Tibial artery (tissue), 4 donors: ENCODE measurements around the gene SEPTIN8.
A peak's percentile ranks its signal among the peaks of the same experiment; 100 is the strongest.

Experiments
- DNase-seq, 2 donors: peaks; one replicate each; pipeline ENCODE4 v3.0.0-alpha.2; 2019
- H3K27ac ChIP-seq, 2 donors: fragments of 200-600 bp; sonication (generic) in 1 of 2; 1 replicate in 1 of 2; 2 replicates in 1 of 2; pipeline ENCODE4 v1.5.1; 2018 to 2019; ENCODE audit warnings: mild to moderate bottlenecking in 1 of 2
- H3K27me3 ChIP-seq, 2 donors: fragments of 200-600 bp; sonication (generic) in 1 of 2; one replicate each; pipeline versions ENCODE4 v1.5.1 to v1.6.0; 2016 to 2019
- H3K36me3 ChIP-seq, 3 donors: fragments of 200-600 bp; sonication (generic) in 2 of 3; one replicate each; pipeline ENCODE4 v1.5.1; 2016 to 2019; ENCODE audit warnings: mild to moderate bottlenecking in 2 of 3
- H3K4me1 ChIP-seq, 4 donors: fragments of 200-600 bp; sonication (generic) in 2 of 4; 1 replicate in 3 of 4; 2 replicates in 1 of 4; pipeline ENCODE4 v1.5.1; 2016 to 2019
- H3K4me3 ChIP-seq, 2 donors: fragments of 200-600 bp; sonication (generic) in 1 of 2; 1 replicate in 1 of 2; 2 replicates in 1 of 2; pipeline ENCODE4 v1.5.1; 2018 to 2019; ENCODE audit warnings: mild to moderate bottlenecking in 2 of 2
- H3K9me3 ChIP-seq, 3 donors: fragments of 200-600 bp; sonication (generic) in 1 of 3; one replicate each; pipeline ENCODE4 v1.5.1; 2016 to 2019
- CTCF ChIP-seq, 2 experiments: fragments of 200-600 bp in 1 of 2; fragments of 450-650 bp in 1 of 2; IDR thresholded peaks; one replicate each; pipeline ENCODE4 v1.5.1; 2017 to 2019; ENCODE audit warnings: antibody characterized with exemption in 2 of 2, mild to moderate bottlenecking in 1 of 2, moderate library complexity in 1 of 2
- intact Hi-C: fragments of 100-400 bp; cut with DNase I; formaldehyde crosslinking; loops from one replicate; pipeline ENCODE4 v1.15.0; 2023; ENCODE audit warnings: low total_unique reads

SEPTIN8 gene

GRCh38 chr5:132765311-132766019 lies 11.6 kb downstream of the SEPTIN8 start:
- intact Hi-C loops, result no loop called here
- Histone ChIP-seq H3K4me1 (peaks cover 0 to 51% (median 39%) of the 10 kb centered on the region in 4 donors), H3K4me3 (no peak overlapping the region), H3K9me3 (no peaks in the 10 kb centered on the region), H3K27me3 (no peaks in the 10 kb centered on the region), H3K36me3 (peaks cover 46 to 52% (median 48%) of the 10 kb centered on the region in 3 donors), H3K27ac (peak overlapping the region in 1 of 2 donors; percentile 5)
- no peak for TF ChIP-seq CTCF (IDR thresholded peaks at IDR 0.05)
- no peak for DNase-seq

DNA sequence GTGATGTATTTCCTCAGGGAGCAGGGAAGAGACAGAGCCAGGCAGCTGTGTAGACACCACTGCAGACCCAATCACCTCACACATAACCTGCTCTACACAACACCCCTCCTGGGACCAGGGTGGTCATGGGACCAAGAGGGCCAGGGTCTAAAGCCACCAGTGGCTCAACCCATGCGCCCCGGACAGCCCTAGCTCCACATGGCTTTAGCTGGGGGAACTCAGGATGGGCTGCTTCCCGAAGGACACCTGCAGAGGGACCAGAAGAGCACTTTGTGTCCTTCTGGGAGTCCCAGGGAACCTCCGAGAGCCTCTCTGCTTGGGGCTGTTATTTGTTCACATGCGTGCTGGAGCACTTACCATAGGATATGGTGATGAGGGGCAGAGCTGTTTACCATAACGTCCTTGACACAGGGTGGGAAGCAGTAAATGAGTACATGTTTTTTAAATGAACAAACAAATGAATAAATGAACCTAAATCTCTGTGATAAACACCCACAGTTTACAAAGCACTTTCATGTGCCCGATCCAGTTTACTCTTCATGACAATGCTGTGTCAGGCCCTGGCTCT lies 12.3 kb downstream of the SEPTIN8 start:
- Histone ChIP-seq H3K4me1 (peaks cover 0 to 46% (median 35%) of the 10 kb centered on the region in 4 donors), H3K9me3 (no peaks in the 10 kb centered on the region), H3K36me3 (peaks cover 52 to 59% (median 55%) of the 10 kb centered on the region in 3 donors), H3K27me3 (no peaks in the 10 kb centered on the region), H3K27ac (no peak overlapping the region), H3K4me3 (no peak overlapping the region)
- intact Hi-C loops, result no loop called here
- TF ChIP-seq CTCF (IDR thresholded peaks at IDR 0.05), result no peak
- no peak for DNase-seq

DNA sequence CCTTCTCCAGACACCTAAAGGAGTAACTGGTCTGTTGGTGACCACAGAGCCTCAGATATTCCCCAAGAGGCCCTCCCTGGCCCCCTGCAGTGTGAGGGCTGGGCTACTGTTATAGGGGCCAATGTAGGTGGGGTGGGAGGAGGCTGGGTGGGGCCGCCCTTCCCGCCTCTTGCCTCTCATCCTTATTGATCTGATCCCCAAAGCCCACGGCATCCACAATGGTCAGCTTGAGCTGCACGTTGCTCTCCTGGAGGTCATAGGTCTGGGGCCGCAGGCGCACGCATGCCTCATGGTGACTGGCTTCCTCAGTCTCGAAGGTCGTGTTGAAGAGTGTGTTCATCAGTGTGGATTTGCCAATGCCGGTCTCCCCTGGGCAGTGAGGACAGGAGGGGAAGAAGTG lies 13.0 kb downstream of the SEPTIN8 start:
- no peaks in the 10 kb centered on the region for H3K27me3 ChIP-seq
- H3K9me3 ChIP-seq, result no peaks in the 10 kb centered on the region
- intact Hi-C loops, result no loop called here
- H3K4me1 ChIP-seq, result peaks cover 0 to 40% (median 32%) of the 10 kb centered on the region in 4 donors
- no peak for TF ChIP-seq CTCF (IDR thresholded peaks at IDR 0.05)
- H3K27ac ChIP-seq, result no peak overlapping the region
- DNase-seq, result no peak
- peaks cover 52 to 66% (median 62%) of the 10 kb centered on the region in 3 donors for H3K36me3 ChIP-seq
- no peak overlapping the region for H3K4me3 ChIP-seq

- H3K4me1 ChIP-seq, result peaks cover 0 to 33% (median 27%) of the 10 kb centered on the region in 4 donors
- no peak overlapping the region for H3K4me3 ChIP-seq
Observed at GRCh38 chr5:132763181-132764036, 13.6 kb downstream of the SEPTIN8 start.

More at GRCh38 chr5:132763181-132764036, 13.6 kb downstream of the SEPTIN8 start:
- H3K27ac ChIP-seq, result no peak overlapping the region
- peaks cover 52 to 72% (median 69%) of the 10 kb centered on the region in 3 donors for H3K36me3 ChIP-seq
- H3K27me3 ChIP-seq, result no peaks in the 10 kb centered on the region
- TF ChIP-seq CTCF (IDR thresholded peaks at IDR 0.05), result no peak
- no peak for DNase-seq
- intact Hi-C loops, result no loop called here
- H3K9me3 ChIP-seq, result no peaks in the 10 kb centered on the region
